GM19463 (cell line): Measurements from ENCODE around the gene JCAD.

Experiments used
- ATAC-seq: cut with Tn5 transposase; IDR thresholded peaks from one replicate; pipeline ENCODE4 v1.9.1; 2021; ENCODE audit warnings: mild to moderate bottlenecking, moderate library complexity; ENCODE audit not compliant: unreplicated experiment

JCAD gene

DNA sequence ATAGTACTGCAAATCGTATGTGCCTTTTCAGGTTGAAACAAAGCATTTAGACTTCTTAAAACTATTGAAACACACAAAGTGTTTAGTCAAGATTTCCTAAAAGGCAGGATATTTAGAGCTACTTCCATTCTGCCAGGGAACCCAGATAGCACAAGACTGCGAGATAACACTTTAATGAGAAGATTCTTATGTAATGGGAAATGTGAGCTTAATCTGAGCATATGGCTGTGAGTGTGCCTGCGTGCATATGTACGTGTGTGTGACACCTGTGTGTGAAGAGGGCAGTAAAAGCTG is 14.3 kb upstream of the JCAD start:
- ATAC-seq, result no peak

DNA sequence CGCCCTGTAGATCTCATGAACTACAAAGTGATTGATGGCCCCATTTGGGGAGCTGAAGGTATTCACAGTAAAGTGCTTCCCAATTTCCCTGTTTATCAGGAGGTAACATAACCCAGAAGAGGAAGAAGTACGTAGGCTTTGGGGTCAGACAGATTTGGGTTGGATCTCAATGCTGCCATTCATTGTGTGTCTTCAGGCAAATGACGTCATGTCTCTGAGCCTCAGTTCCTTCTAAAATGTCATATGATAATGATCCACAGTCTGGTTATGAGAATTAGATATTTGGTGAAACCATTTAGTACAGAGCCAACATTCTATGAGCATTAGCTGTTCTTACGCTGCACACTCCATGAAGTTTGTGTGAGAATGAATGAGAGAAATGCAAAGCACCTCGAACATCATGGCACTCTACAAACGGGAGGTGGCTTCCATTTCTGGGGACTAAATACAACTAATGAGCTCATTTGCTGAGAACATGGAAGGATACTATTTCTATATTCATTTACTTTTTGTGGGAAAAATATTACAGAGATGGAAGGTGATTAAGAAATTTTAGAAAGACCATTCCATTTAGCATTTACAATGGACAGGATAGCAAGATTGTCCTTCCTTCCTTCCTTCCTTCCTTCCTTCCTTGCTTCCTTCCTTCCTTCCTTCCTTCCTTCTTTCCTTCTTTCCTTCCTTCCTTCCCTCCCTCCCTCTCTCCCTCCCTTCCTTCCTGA is 13.8 kb upstream of the JCAD start:
- no peak for ATAC-seq

- ATAC-seq, result no peak
These were observed 12.7 kb upstream of the JCAD start for GRCh38 chr10:30072068-30072467.

GRCh38 chr10:30070001-30070685 is 10.8 kb upstream of the JCAD start:
- ATAC-seq, result no peak

DNA sequence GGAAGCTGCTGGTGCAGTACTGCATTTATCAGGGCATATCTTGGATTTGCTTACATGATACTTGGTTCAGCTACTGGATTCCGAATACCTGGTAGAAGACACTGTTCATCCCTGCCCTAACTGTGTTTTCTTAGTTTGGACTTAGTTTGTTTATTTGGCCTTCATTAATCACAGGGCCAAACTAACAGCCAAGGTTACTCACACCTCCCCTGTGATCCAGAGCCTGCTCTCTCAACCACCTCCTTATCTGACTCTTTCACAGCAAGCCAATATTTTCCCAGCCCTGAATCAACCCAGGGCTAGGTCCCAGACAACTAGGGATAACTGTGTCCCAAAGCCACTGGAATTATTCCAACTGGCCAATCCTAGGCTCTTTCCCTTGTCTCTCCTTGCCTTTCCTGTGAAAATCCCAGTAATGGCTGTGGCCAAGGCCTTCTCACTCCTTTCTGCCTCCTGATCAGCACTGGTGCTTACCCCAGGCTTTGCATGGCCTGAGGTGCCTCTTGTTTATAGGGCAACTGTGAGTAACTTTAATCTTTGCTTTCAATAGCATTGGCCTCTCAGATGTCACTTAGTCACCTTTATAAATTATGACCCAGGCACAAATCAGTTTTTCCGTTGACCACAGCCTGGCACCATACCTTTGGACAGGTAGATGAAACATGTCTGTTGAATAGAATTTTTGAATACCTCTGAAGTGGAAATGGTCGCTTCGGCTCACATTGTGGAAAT is 9.3 kb upstream of the JCAD start:
- ATAC-seq, result no peak

GRCh38 chr10:30063099-30063498 is 3.7 kb upstream of the JCAD start:
- ATAC-seq, result no peak

DNA sequence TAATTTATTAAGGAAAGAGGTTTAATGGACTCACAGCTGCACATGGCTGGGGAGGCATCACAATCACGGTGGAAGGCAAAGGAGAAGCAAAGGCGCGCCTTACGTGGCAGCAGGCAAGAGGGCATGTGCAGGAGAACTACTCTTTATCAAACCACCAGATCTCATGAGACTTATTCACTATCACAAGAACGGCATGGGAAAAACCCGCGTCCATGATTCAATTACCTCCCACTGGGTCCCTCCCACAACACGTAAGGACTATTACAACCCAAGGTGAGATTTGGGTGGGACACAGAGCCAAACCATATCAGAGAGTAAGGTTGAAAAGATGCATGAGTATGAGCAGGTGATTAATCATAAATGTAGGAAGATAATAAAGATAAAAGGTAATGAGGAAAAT is 3.2 kb upstream of the JCAD start:
- no peak for ATAC-seq

GRCh38 chr10:30062090-30062489 is 2.7 kb upstream of the JCAD start:
- ATAC-seq, result no peak

DNA sequence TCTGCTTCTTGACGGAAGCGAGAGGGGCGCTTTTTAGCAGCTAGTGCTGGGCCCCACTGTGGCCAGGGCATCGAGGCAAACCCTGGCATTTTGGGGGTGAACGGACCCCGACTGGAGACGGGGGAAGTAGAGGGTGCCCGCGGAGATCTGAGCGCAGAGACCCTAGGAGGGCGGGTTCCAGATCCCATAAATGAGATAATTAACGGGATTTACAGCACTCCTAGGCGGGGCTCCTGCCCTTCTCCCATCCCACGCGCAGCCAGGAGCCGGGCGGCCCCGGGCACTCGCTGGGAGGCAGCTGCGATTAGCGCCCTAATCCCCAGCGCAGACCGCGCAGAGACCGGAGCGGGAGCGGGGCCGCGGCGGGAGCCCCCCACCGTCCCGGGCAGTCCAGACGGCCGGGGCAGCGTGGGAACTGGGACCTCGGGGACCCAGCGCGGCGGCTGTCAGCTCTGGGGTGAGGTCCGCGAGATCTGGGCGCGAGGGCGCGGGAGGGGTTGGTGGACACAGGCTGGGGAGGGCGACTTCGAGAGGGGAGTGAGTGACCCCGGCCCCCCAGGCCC is 735 bp downstream of the JCAD start:
- no peak for ATAC-seq

- no peak for ATAC-seq
These were observed 1.4 kb downstream of the JCAD start for GRCh38 chr10:30057894-30058556.

GRCh38 chr10:30057421-30057841 is 2.0 kb downstream of the JCAD start:
- no peak for ATAC-seq

DNA sequence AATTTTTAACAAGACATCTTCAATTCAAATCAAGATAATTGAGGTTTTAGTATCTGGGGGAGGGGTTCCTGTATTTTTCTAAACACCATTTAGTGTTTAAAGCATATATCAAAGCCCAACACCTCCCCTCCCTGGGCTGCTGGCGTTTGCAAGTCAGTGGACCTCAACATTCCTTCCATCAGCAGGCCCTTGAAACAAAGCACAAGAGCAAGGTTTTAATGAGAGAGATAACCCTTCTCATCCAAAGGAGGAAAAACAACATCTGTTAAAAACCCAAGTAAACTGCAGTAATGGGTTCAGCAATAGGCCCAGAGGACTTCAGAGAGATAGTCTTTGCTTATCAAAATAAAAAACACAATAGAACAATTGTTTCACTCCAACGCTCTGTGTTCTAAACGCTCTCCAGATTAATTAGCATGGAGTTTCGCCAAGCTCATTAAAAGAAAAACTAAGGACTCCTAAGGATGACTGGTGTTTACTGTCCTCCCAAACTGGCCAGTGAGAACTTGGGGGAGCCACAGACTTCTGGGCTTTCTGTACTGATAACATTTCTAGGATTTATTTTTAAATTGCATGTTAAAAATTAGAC is 2.5 kb downstream of the JCAD start:
- no peak for ATAC-seq

GRCh38 chr10:30056281-30056680 is 3.1 kb downstream of the JCAD start:
- ATAC-seq, result no peak

- ATAC-seq, result no peak
These were observed 4.1 kb downstream of the JCAD start for GRCh38 chr10:30055226-30055662.

GRCh38 chr10:30052062-30052461 is 7.3 kb downstream of the JCAD start:
- ATAC-seq, result no peak

DNA sequence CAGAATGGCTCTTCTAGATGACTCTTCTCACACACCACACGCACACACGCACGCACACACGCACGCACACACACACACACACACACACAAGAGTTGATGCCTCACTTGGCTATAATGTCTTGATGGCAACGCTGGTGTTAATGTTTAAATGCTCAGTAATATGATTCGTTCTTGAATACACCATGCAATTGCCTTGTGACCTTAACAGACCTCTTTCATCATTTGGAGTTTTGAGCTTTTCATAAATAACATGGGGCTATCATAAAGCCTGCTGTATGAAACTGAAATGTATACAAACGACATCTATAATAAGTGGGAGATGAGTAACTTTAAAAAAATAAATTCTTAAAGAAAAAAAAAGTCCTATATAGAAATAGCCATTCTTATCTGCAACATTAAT is 8.2 kb downstream of the JCAD start:
- ATAC-seq, result no peak

GRCh38 chr10:30050411-30050810 is 9.0 kb downstream of the JCAD start:
- ATAC-seq, result no peak

- no peak for ATAC-seq
These were observed 10.4 kb downstream of the JCAD start for GRCh38 chr10:30048768-30049517.

DNA sequence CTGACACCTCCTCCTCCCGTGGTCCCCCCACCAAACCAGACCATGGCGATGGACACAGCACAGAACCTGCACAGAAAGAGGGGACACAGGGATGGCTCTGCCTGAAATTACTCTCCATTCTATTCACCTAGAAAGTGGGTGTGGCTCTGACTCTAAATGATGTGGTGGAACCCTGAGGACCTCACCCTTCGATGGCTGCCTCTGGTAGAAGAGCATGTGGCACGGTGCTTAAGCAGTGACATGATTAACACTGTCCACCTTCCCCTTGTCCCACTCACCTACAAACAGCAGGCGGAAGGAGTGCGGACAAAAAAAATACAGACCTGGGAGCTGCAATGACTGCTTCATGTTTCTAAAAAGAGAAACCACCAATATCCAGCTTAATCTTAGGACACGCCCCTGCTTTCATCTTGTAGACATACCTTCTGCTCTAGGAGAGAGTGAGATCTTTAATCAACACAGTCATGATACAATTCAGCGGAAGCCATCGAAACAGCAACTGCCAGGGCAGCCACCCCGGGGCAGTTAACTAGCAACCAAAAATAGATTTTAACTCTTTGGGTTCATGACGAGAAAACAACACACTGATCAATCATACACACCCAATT is 11.4 kb downstream of the JCAD start:
- ATAC-seq, result no peak

DNA sequence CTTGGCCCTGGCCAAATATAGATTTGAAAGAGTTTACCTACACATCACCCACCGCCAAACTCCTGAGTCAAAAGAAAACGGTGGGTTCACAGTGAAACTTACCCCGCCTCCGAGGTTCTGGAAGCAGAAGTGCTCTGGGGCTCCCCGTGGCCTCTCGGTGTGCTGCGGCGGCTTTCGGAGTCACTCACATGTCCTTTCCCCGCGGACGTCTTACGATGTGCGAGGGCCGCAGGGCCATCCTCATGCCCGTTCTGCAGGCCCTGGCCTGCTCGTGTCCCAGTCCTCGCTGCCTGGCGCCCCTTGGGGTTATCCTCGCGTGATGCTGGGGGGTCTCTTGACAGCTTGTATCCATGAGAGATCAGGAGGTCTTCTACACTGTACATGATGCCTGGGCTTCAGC is 12.0 kb downstream of the JCAD start:
- ATAC-seq, result no peak
